Measurements from ENCODE around the gene C1orf210. TPM values are rescaled to one million over a fixed set of nuclear protein-coding genes. Genes with fewer than 3 reads are reported as not detected.

C1orf210 gene
- polyA plus RNA-seq, 3 donors = 0.05 TPM; not detected in 2

DNA sequence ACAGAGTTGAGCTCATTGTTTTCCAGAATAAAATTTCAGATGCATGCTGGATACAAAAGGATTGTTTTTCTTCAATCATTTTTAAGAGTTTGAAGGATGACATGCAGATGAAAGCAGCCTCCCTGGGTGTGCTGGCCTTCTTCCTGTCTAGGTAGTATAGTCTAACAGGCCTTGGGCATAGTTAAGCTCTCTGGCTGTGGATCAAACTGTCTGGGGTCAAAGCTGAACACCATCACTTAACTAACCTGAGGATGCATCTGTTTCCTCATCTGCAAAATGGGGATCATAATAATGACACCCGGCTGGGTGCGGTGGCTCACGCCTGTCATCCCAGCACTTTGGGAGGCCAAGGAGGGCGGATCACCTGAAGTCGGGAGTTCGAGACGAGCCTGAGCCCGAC lies 9.4 kb upstream of the C1orf210 start:
- no peak for DNase-seq
- no peaks in the 10 kb centered on the region for H3K36me3 Mint-ChIP-seq

GRCh38 chr1:43293896-43294760 lies 8.7 kb upstream of the C1orf210 start:
- Histone ChIP-seq H3K9me3 (replicated peaks in 1 of 2; ENCODE audit: control insufficient read depth in 1 of 2, insufficient read depth in 1 of 2, low read length in 2 of 2) (no peaks in the 10 kb centered on the region), H3K9ac (ENCODE audit: insufficient read depth, low read length, poor library complexity, severe bottlenecking) (no peak overlapping the region), H3K27me3 (ENCODE audit: control insufficient read depth in 2 of 2, insufficient read depth in 2 of 2, low read length in 2 of 2) (no peaks in the 10 kb centered on the region), H3K79me2 (ENCODE audit: insufficient read depth, low read length) (no peaks in the 10 kb centered on the region), H2AFZ (ENCODE audit: insufficient read depth, low read depth, low read length, poor library complexity, severe bottlenecking) (no peak overlapping the region), H3K36me3 (replicated peaks in 1 of 2; ENCODE audit: control insufficient read depth in 1 of 2, insufficient read depth in 2 of 2, low read length in 2 of 2) (no peaks in the 10 kb centered on the region), H3K4me1 (ENCODE audit: control insufficient read depth in 1 of 2, insufficient read depth in 2 of 2, low read length in 2 of 2) (no peaks in the 10 kb centered on the region), H3K4me3 (replicated peaks in 1 of 3; ENCODE audit: low read depth in 2 of 3, low read length in 3 of 3) (no peak overlapping the region), H3K4me2 (replicated peaks; ENCODE audit: extremely low read depth, low read length, poor library complexity, severe bottlenecking) (no peak overlapping the region), H3K27ac (ENCODE audit: low read depth in 1 of 2, low read length in 2 of 2) (no peak overlapping the region), H4K20me1 (ENCODE audit: insufficient read depth, low read length) (no peaks in the 10 kb centered on the region)
- no peak overlapping the region for H3K4me3 Mint-ChIP-seq
- no peak for DNase-seq
- no peaks in the 10 kb centered on the region for H3K36me3 Mint-ChIP-seq
- peaks cover 0 to 2% (median 0%) of the 10 kb centered on the region in 3 donors for H3K27me3 Mint-ChIP-seq (ENCODE audit: low read depth in 3 of 3)
- no peaks in the 10 kb centered on the region for H3K4me1 Mint-ChIP-seq
- no peak for TF ChIP-seq CTCF (IDR thresholded peaks at IDR 0.05)
- intact Hi-C loops (cut with micrococcal nuclease) = no loop called here
- H3K9me3 Mint-ChIP-seq = no peaks in the 10 kb centered on the region
- no peak overlapping the region for H3K27ac Mint-ChIP-seq
- WGBS (ENCODE audit: insufficient coverage) = 96% methylated on average over 3 of the region's 7 CpGs

More for the DNA sequence above, 9.4 kb upstream of the C1orf210 start:
- Histone ChIP-seq H3K9me3 (replicated peaks in 1 of 2; ENCODE audit: control insufficient read depth in 1 of 2, insufficient read depth in 1 of 2, low read length in 2 of 2) (no peaks in the 10 kb centered on the region), H3K4me2 (replicated peaks; ENCODE audit: extremely low read depth, low read length, poor library complexity, severe bottlenecking) (no peak overlapping the region), H3K27me3 (ENCODE audit: control insufficient read depth in 2 of 2, insufficient read depth in 2 of 2, low read length in 2 of 2) (no peaks in the 10 kb centered on the region), H3K79me2 (ENCODE audit: insufficient read depth, low read length) (no peaks in the 10 kb centered on the region), H3K27ac (ENCODE audit: low read depth in 1 of 2, low read length in 2 of 2) (no peak overlapping the region), H3K9ac (ENCODE audit: insufficient read depth, low read length, poor library complexity, severe bottlenecking) (no peak overlapping the region), H4K20me1 (ENCODE audit: insufficient read depth, low read length) (no peaks in the 10 kb centered on the region), H3K36me3 (replicated peaks in 1 of 2; ENCODE audit: control insufficient read depth in 1 of 2, insufficient read depth in 2 of 2, low read length in 2 of 2) (no peaks in the 10 kb centered on the region), H2AFZ (ENCODE audit: insufficient read depth, low read depth, low read length, poor library complexity, severe bottlenecking) (no peak overlapping the region), H3K4me3 (replicated peaks in 1 of 3; ENCODE audit: low read depth in 2 of 3, low read length in 3 of 3) (no peak overlapping the region), H3K4me1 (ENCODE audit: control insufficient read depth in 1 of 2, insufficient read depth in 2 of 2, low read length in 2 of 2) (no peaks in the 10 kb centered on the region)
- WGBS (ENCODE audit: insufficient coverage) = no CpG with 5 or more reads among the region's 8 CpGs
- intact Hi-C loops (cut with micrococcal nuclease) = no loop called here
- Mint-ChIP-seq H3K27ac (no peak overlapping the region), H3K4me1 (no peaks in the 10 kb centered on the region), H3K4me3 (no peak overlapping the region), H3K27me3 (ENCODE audit: low read depth in 3 of 3) (peaks cover 0 to 2% (median 0%) of the 10 kb centered on the region in 3 donors), H3K9me3 (no peaks in the 10 kb centered on the region)
- no peak for TF ChIP-seq CTCF (IDR thresholded peaks at IDR 0.05)

Measured in CD14-positive monocyte (primary cell).